Adipocyte (in vitro differentiated cells): ENCODE results near the gene RPUSD4.

ENCODE experiments used
- DNase-seq: peaks from one replicate; pipeline ENCODE4 v3.0.0-alpha.2; 2015; ENCODE audit warnings: low read depth
- H3K27me3 ChIP-seq: replicated peaks from 2 replicates; pipeline ENCODE4 v1.7.0; 2013; ENCODE audit warnings: mild to moderate bottlenecking, low read length, moderate library complexity; ENCODE audit not compliant: control insufficient read depth, insufficient read depth
- H3K36me3 ChIP-seq: 2 replicates; pipeline ENCODE4 v1.7.0; 2013; ENCODE audit warnings: low read length, mild to moderate bottlenecking, moderate library complexity; ENCODE audit not compliant: control insufficient read depth, insufficient read depth, severe bottlenecking
- H3K4me1 ChIP-seq: 2 replicates; pipeline ENCODE4 v1.7.0; 2013; ENCODE audit warnings: mild to moderate bottlenecking, low read length, moderate library complexity; ENCODE audit not compliant: control insufficient read depth, insufficient read depth
- H3K4me3 ChIP-seq: 2 replicates; pipeline ENCODE4 v1.7.0; 2013; ENCODE audit warnings: mild to moderate bottlenecking, low read length, moderate library complexity
- H3K9ac ChIP-seq: 2 replicates; pipeline ENCODE4 v1.7.0; 2013; ENCODE audit warnings: mild to moderate bottlenecking, low read length, moderate library complexity
- H3K9me3 ChIP-seq: 2 replicates; pipeline ENCODE4 v1.7.0; 2013; ENCODE audit warnings: mild to moderate bottlenecking, low read length, moderate library complexity; ENCODE audit not compliant: control insufficient read depth

RPUSD4 gene

DNA sequence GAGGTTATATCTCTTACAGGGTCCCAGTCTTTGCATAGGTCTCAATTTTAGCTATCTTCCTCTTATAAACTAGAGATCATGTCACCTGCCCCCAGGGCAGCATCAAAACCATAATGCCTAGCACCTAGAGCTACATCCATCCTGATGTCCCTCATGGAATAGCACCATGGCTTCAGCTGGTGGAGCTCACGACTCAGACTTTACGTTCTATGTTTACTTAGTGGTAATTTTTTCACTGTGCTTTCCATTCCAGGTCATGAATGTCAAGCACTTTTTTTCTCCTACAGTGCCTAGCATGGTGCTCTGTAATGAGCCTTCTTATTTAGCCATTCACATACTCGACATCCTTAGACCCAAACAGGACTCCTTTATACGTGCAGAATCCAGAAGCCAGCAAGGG is 58.4 kb downstream of the RPUSD4 start:
- no peak overlapping the region for H3K4me3 ChIP-seq
- no peaks in the 10 kb centered on the region for H3K27me3 ChIP-seq
- peaks cover 12% of the 10 kb centered on the region for H3K9me3 ChIP-seq
- no peaks in the 10 kb centered on the region for H3K36me3 ChIP-seq
- no peak overlapping the region for H3K9ac ChIP-seq
- DNase-seq = no peak
- H3K4me1 ChIP-seq = peaks cover 11% of the 10 kb centered on the region

GRCh38 chr11:126152586-126152985 is 58.9 kb downstream of the RPUSD4 start:
- peak; percentile 48 for DNase-seq
- H3K4me3 ChIP-seq = no peak overlapping the region
- no peaks in the 10 kb centered on the region for H3K27me3 ChIP-seq
- peaks cover 11% of the 10 kb centered on the region for H3K4me1 ChIP-seq
- no peak overlapping the region for H3K9ac ChIP-seq
- peaks cover 12% of the 10 kb centered on the region for H3K9me3 ChIP-seq
- H3K36me3 ChIP-seq = no peaks in the 10 kb centered on the region

- Histone ChIP-seq H3K4me3 (no peak overlapping the region), H3K4me1 (peaks cover 10% of the 10 kb centered on the region), H3K27me3 (no peaks in the 10 kb centered on the region), H3K9ac (no peak overlapping the region), H3K9me3 (peaks cover 12% of the 10 kb centered on the region), H3K36me3 (no peaks in the 10 kb centered on the region)
- no peak for DNase-seq
Measured at GRCh38 chr11:126152152-126152551, 59.3 kb downstream of the RPUSD4 start.
